ENCODE measurements around the gene TNC.

Gene TNC

GRCh38 chr9:115121181-115121580 lies 3.2 kb upstream of the TNC start:
- H3K27ac ChIP-seq = no peak overlapping the region
- no peak for TF ChIP-seq CTCF (conservative IDR thresholded peaks at IDR 0.05)

GRCh38 chr9:115118879-115119218 lies 892 bp upstream of the TNC start:
- no peak for TF ChIP-seq CTCF (conservative IDR thresholded peaks at IDR 0.05)
- peak overlapping the region; percentile 27 for H3K27ac ChIP-seq

GRCh38 chr9:115116421-115117284 lies 1.3 kb downstream of the TNC start:
- TF ChIP-seq CTCF (conservative IDR thresholded peaks at IDR 0.05) = no peak

GRCh38 chr9:115115924-115116323 lies 2.0 kb downstream of the TNC start:
- no peak for TF ChIP-seq CTCF (conservative IDR thresholded peaks at IDR 0.05)

More at GRCh38 chr9:115116421-115117284, 1.3 kb downstream of the TNC start:
- H3K27ac ChIP-seq = no peak overlapping the region

GRCh38 chr9:115115117-115115880 lies 2.7 kb downstream of the TNC start:
- no peak overlapping the region for H3K27ac ChIP-seq
- no peak for TF ChIP-seq CTCF (conservative IDR thresholded peaks at IDR 0.05)

More at GRCh38 chr9:115115924-115116323, 2.0 kb downstream of the TNC start:
- H3K27ac ChIP-seq = no peak overlapping the region

- no peak overlapping the region for H3K27ac ChIP-seq
- TF ChIP-seq CTCF (conservative IDR thresholded peaks at IDR 0.05) = no peak
Measured at GRCh38 chr9:115114546-115114945, 3.4 kb downstream of the TNC start.

GRCh38 chr9:115114084-115114483 lies 3.9 kb downstream of the TNC start:
- no peak for TF ChIP-seq CTCF (conservative IDR thresholded peaks at IDR 0.05)
- H3K27ac ChIP-seq = no peak overlapping the region
